ENCODE measurements around the gene CDK6. TPM values are rescaled to one million over a fixed set of nuclear protein-coding genes. Genes with fewer than 3 reads are reported as not detected.

The CDK6 gene
- total and polyA plus RNA-seq, 2 of the 8 experiments (the other 6 are each of a cell fraction or from before 2014, with no cell fraction given), result 5.9 to 18.9 TPM

DNA sequence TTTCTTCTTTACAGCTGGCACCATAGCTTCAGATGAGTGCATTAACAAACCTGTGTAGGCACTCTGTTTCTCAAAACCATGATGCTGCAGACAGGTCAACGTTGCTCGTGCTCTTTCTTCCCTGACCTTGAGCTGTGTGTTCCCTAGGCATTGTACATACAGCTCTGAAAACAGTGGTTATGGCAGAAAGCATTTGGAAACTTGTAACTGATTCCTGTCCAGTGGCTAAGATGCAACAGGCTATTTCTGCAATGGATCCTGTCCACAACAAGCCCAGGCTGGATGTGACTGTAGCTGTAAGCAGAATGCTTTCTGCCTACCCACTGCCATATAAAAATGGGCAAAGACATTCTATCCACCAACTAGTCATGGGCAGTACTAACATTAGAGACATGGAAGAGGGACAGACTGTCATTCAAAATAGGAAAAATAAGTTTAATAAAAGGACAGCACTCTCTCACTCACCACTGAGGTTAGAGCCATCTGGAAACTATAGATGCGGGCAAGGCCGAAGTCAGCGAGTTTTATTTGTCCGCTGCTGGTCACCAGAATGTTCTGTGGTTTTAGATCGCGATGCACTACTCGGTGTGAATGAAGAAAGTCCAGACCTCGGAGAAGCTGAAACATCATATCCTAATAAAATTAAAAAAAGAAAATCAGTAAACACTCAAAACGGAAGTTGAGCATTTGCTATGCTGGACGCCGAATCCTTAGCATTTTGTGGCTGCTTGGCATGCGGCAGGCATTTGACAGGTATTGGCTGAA is 111.0 kb downstream of the CDK6 start:
- DNase-seq (ENCODE audit: low read depth in 1 of 2, low spot score in 2 of 2) (no peak), FAIRE-seq (no peak)
- Histone ChIP-seq H4K91ac (replicated peaks; ENCODE audit: insufficient read length, low read length) (no peak overlapping the region), H3K23me2 (ENCODE audit: low read depth, low read length) (no peaks in the 10 kb centered on the region), H4K5ac (ENCODE audit: insufficient read length, low read depth, low read length) (no peak overlapping the region), H3K56ac (replicated peaks; ENCODE audit: insufficient read length, low read depth, low read length) (no peak overlapping the region), H2BK15ac (ENCODE audit: low read length) (no peak overlapping the region), H3K23ac (ENCODE audit: insufficient read length) (no peak overlapping the region), H2BK20ac (ENCODE audit: low read length) (0 out of 2 replicates have a peak overlapping the region, but pooled peaks have one; percentile 21), H3K14ac (ENCODE audit: insufficient read length) (no peak overlapping the region), H3K27me3 (replicated peaks in 1 of 4; ENCODE audit: control insufficient read depth in 3 of 4, extremely low read depth in 1 of 4, insufficient read depth in 3 of 4, low read length in 3 of 4) (peaks cover 0 to 5% (median 0%) of the 10 kb centered on the region in 4 experiments; a peak in 1 of 7 replicates), H3K79me1 (ENCODE audit: low read depth, low read length) (no peaks in the 10 kb centered on the region; the same call in 1 of the 2 replicates), H3K9ac (replicated peaks in 1 of 4; ENCODE audit: extremely low read depth in 1 of 4, low read depth in 3 of 4, low read length in 3 of 4) (no peak overlapping the region), H3K9me3 (ENCODE audit: insufficient read depth in 2 of 2, low read depth in 1 of 2, low read length in 1 of 2) (no peaks in the 10 kb centered on the region), H3K4me3 (ENCODE audit: extremely low read depth in 1 of 4, insufficient read depth in 2 of 4, low read depth in 3 of 4, low read length in 4 of 4) (no peak overlapping the region), H3K36me3 (ENCODE audit: control insufficient read depth in 2 of 4, insufficient read depth in 4 of 4, low read length in 3 of 4) (peaks cover 0 to 7% (median 4%) of the 10 kb centered on the region in 4 experiments; a peak in 3 of 8 replicates), H4K8ac (ENCODE audit: extremely low read depth, insufficient read depth, low read length) (no peak overlapping the region), H2BK12ac (ENCODE audit: low read depth, low read length) (no peak overlapping the region), H2BK120ac (replicated peaks; ENCODE audit: low read depth, low read length) (no peak overlapping the region), H3K4me1 (replicated peaks in 1 of 4; ENCODE audit: control insufficient read depth in 3 of 4, insufficient read depth in 4 of 4, low read length in 3 of 4) (peaks cover 0 to 10% (median 5%) of the 10 kb centered on the region in 4 experiments; a peak in 4 of 7 replicates), H2AK5ac (ENCODE audit: low read depth, low read length) (0 out of 2 replicates have a peak overlapping the region, but pooled peaks have one; percentile 4), H3K4ac (replicated peaks; ENCODE audit: insufficient read length, low read depth, low read length) (no peak overlapping the region), H2BK5ac (ENCODE audit: low read depth, low read length) (no peak overlapping the region), H2AFZ (ENCODE audit: low read length) (no peak overlapping the region), H3K27ac (ENCODE audit: low read depth, low read length) (no peak overlapping the region), H3K79me2 (ENCODE audit: control insufficient read depth in 1 of 2, insufficient read depth in 2 of 2, low read length in 2 of 2) (no peaks in the 10 kb centered on the region), H3K4me2 (ENCODE audit: insufficient read depth in 1 of 2, low read depth in 2 of 2, low read length in 2 of 2) (no peak overlapping the region), H4K20me1 (replicated peaks in 1 of 2; ENCODE audit: control insufficient read depth in 1 of 2, insufficient read depth in 2 of 2, low read length in 2 of 2) (no peaks in the 10 kb centered on the region), H3K18ac (ENCODE audit: extremely low read depth, low read length) (no peak overlapping the region)
- TF ChIP-seq HDAC2 (IDR thresholded peaks at IDR 0.05; ENCODE audit: borderline replicate concordance in 1 of 2, low read depth in 2 of 2, low read length in 2 of 2), result no peak
- no peak for TF ChIP-seq POLR2AphosphoS5 (IDR thresholded peaks at IDR 0.05; ENCODE audit: low read depth, low read length)
- TF ChIP-seq RNF2 (IDR thresholded peaks at IDR 0.05; ENCODE audit: borderline replicate concordance, low read depth, low read length, missing control alignments, poor library complexity, severe bottlenecking), result no peak
- TF ChIP-seq EZH2 (IDR thresholded peaks at IDR 0.05; ENCODE audit: low read depth, low read length, severe bottlenecking), result no peak
- TF ChIP-seq CREB1 (IDR thresholded peaks at IDR 0.05), result no peak
- TF ChIP-seq SP4 (IDR thresholded peaks at IDR 0.05; ENCODE audit: low read length), result no peak
- CTCF ChIA-PET (ENCODE audit: partially characterized antibody), result interaction anchor here (1.0 to 1.3 kb wide), 2 partner anchors 45 to 108 kb away, joined by 4 to 5 read pairs; no protein-coding TSS in a partner anchor
- 87% methylated on average over 14 of the region's 14 CpGs; no CpG with 5 or more reads in 1 of the 2 experiments for WGBS, 2 experiments (ENCODE audit: extremely low coverage in 1 of 2, insufficient coverage in 1 of 2, insufficient read length in 1 of 2, insufficient replicate concordance in 2 of 2, low coverage in 1 of 2, low lambda C conversion rate in 2 of 2, missing lambda C conversion rate in 1 of 2)
- POLR2A ChIA-PET (ENCODE audit: partially characterized antibody), result interaction anchor here (2.3 kb wide), 1 partner anchor 10 kb away, joined by 6 read pairs; no protein-coding TSS in a partner anchor

All from H1 (cell line).